ENCODE measurements around the gene CDK8.

DNA sequence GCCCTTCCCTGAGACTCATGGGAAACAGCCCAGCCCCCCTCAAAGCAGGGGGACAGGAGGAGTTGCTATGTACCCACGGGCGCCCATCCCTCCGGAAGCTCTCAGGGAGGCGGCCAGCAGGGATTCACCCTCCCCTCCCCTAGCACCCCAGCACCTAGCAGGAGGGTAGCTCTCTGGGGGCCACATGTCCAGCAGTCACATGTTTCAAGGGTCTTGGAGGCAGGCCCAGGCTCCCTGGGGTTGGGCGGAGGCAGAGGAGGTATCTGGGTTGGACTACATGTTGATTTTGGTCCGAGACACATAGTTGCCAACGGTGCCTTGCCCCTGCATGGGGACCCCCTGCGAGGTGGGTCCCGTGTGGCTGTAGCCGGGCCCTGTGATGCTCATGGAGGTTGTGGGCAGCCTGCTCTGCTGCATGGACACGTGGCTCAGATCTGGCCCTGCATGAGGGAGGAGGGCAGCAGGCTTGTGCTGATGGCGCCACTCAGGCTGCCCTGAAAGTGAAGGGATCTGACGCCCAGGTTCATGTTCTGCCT is 24.8 kb upstream of the CDK8 start:
- TF ChIP-seq CREB1 (IDR thresholded peaks at IDR 0.05; ENCODE audit: low read depth) = no peak
- TF ChIP-seq, protein P1, sequence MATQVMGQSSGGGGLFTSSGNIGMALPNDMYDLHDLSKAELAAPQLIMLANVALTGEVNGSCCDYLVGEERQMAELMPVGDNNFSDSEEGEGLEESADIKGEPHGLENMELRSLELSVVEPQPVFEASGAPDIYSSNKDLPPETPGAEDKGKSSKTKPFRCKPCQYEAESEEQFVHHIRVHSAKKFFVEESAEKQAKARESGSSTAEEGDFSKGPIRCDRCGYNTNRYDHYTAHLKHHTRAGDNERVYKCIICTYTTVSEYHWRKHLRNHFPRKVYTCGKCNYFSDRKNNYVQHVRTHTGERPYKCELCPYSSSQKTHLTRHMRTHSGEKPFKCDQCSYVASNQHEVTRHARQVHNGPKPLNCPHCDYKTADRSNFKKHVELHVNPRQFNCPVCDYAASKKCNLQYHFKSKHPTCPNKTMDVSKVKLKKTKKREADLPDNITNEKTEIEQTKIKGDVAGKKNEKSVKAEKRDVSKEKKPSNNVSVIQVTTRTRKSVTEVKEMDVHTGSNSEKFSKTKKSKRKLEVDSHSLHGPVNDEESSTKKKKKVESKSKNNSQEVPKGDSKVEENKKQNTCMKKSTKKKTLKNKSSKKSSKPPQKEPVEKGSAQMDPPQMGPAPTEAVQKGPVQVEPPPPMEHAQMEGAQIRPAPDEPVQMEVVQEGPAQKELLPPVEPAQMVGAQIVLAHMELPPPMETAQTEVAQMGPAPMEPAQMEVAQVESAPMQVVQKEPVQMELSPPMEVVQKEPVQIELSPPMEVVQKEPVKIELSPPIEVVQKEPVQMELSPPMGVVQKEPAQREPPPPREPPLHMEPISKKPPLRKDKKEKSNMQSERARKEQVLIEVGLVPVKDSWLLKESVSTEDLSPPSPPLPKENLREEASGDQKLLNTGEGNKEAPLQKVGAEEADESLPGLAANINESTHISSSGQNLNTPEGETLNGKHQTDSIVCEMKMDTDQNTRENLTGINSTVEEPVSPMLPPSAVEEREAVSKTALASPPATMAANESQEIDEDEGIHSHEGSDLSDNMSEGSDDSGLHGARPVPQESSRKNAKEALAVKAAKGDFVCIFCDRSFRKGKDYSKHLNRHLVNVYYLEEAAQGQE (IDR thresholded peaks at IDR 0.05; ENCODE audit: low read depth) = no peak
- no peak for TF ChIP-seq CEBPB (IDR thresholded peaks at IDR 0.05)
- TF ChIP-seq TAF1 (IDR thresholded peaks at IDR 0.05; ENCODE audit: low read depth) = no peak
- TF ChIP-seq RAD21 (IDR thresholded peaks at IDR 0.05; ENCODE audit: low read depth) = no peak
- TF ChIP-seq, protein P2, sequence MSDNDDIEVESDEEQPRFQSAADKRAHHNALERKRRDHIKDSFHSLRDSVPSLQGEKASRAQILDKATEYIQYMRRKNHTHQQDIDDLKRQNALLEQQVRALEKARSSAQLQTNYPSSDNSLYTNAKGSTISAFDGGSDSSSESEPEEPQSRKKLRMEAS (IDR thresholded peaks at IDR 0.05) = no peak
- TF ChIP-seq TCF12 (IDR thresholded peaks at IDR 0.05; ENCODE audit: low read depth) = no peak
- no peak for TF ChIP-seq EGR1 (IDR thresholded peaks at IDR 0.05)
- TF ChIP-seq EP300 (IDR thresholded peaks at IDR 0.05; ENCODE audit: borderline replicate concordance) = no peak
- TF ChIP-seq NFIC (IDR thresholded peaks at IDR 0.05) = no peak
- no peak for TF ChIP-seq TEAD4 (IDR thresholded peaks at IDR 0.05)
- no peak for TF ChIP-seq FOXM1 (IDR thresholded peaks at IDR 0.05; ENCODE audit: borderline replicate concordance, low read depth)
- TF ChIP-seq YY1 (IDR thresholded peaks at IDR 0.05; ENCODE audit: low read depth) = no peak
- TF ChIP-seq, protein P3, sequence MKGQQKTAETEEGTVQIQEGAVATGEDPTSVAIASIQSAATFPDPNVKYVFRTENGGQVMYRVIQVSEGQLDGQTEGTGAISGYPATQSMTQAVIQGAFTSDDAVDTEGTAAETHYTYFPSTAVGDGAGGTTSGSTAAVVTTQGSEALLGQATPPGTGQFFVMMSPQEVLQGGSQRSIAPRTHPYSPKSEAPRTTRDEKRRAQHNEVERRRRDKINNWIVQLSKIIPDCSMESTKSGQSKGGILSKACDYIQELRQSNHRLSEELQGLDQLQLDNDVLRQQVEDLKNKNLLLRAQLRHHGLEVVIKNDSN (IDR thresholded peaks at IDR 0.05) = no peak

Data from Ishikawa (cell line).